H1 (cell line): ENCODE measurements around the gene MBD5. TPM values are rescaled to one million over a fixed set of nuclear protein-coding genes. Genes with fewer than 3 reads are reported as not detected.

Experiments
- CTCF ChIA-PET: fragments of 300-600 bp; sonication (Branson Sonifier 250); formaldehyde crosslinking; loops from one replicate; lab custom pipeline; 2021; ENCODE audit not compliant: partially characterized antibody; lab: Charles Lee
- POLR2A ChIA-PET: fragments of 300-600 bp; sonication (Branson Sonifier 250); formaldehyde crosslinking; loops from one replicate; lab custom pipeline; 2021; ENCODE audit warnings: inconsistent platforms; ENCODE audit not compliant: partially characterized antibody; lab: Charles Lee
- DNase-seq, 2 experiments: peaks; one replicate each; pipeline versions ENCODE4 v3.0.0 to v3.0.0-alpha.2; 2010 to 2022; ENCODE audit warnings: low spot score in 2 of 2, low read depth in 1 of 2, mixed read lengths in 1 of 2
- FAIRE-seq: peaks from 2 replicates; lab custom pipeline; 2011; peaks lifted over from hg19 to GRCh38; lab: Jason Lieb, UNC
- H2AFZ ChIP-seq: 2 replicates; pipeline ENCODE4 v1.8.1; 2012; ENCODE audit warnings: low read length, inconsistent platforms
- H2AK5ac ChIP-seq: 2 replicates; pipeline ENCODE4 v1.6.1; 2013; ENCODE audit warnings: low read depth, low read length
- H2BK120ac ChIP-seq: replicated peaks from 2 replicates; pipeline ENCODE3; 2013; ENCODE audit warnings: low read depth, low read length, inconsistent platforms
- H2BK12ac ChIP-seq: 2 replicates; pipeline ENCODE4 v1.6.1; 2013; ENCODE audit warnings: low read depth, low read length
- H2BK15ac ChIP-seq: 2 replicates; pipeline ENCODE4 v1.6.1; 2013; ENCODE audit warnings: low read length
- H2BK20ac ChIP-seq: 2 replicates; pipeline ENCODE4 v1.6.1; 2013; ENCODE audit warnings: low read length
- H2BK5ac ChIP-seq: 2 replicates; pipeline ENCODE4 v1.6.1; 2013; ENCODE audit warnings: low read depth, low read length
- H3K14ac ChIP-seq: 2 replicates; pipeline ENCODE4 v1.6.1; 2013; ENCODE audit warnings: inconsistent platforms; ENCODE audit not compliant: insufficient read length
- H3K18ac ChIP-seq: 2 replicates; pipeline ENCODE4 v1.6.1; 2013; ENCODE audit warnings: low read length; ENCODE audit errors: extremely low read depth
- H3K23ac ChIP-seq: 2 replicates; pipeline ENCODE4 v1.6.1; 2013; ENCODE audit warnings: inconsistent platforms; ENCODE audit not compliant: insufficient read length
- H3K23me2 ChIP-seq: 2 replicates; pipeline ENCODE4 v1.6.1; 2013; ENCODE audit warnings: low read depth, low read length
- H3K27ac ChIP-seq: 2 replicates; pipeline ENCODE4 v1.6.1; 2011; ENCODE audit warnings: low read depth, low read length, inconsistent platforms
- H3K27me3 ChIP-seq, 4 experiments: replicated peaks in 1 of 4; 1 replicate in 1 of 4; 2 replicates in 3 of 4; pipeline versions ENCODE4 v1.6.1 to v1.8.1; 2011 to 2013; ENCODE audit warnings: low read length in 3 of 4, mild to moderate bottlenecking in 3 of 4, inconsistent platforms in 2 of 4, mixed read lengths in 2 of 4, moderate library complexity in 1 of 4; ENCODE audit not compliant: control insufficient read depth in 3 of 4, insufficient read depth in 3 of 4; ENCODE audit errors: extremely low read depth in 1 of 4
- H3K36me3 ChIP-seq, 4 experiments: 2 replicates each; pipeline versions ENCODE4 v1.6.1 to v1.8.1; 2011 to 2013; ENCODE audit warnings: mild to moderate bottlenecking in 4 of 4, low read length in 3 of 4, moderate library complexity in 2 of 4, control low read depth in 1 of 4, inconsistent platforms in 1 of 4; ENCODE audit not compliant: insufficient read depth in 4 of 4, control insufficient read depth in 2 of 4
- H3K4ac ChIP-seq: replicated peaks from 2 replicates; pipeline ENCODE3; 2013; ENCODE audit warnings: low read length, low read depth, mixed read lengths, inconsistent platforms; ENCODE audit not compliant: insufficient read length
- H3K4me1 ChIP-seq, 4 experiments: replicated peaks in 1 of 4; 1 replicate in 1 of 4; 2 replicates in 3 of 4; pipeline versions ENCODE4 v1.6.1 to v1.8.1; 2011 to 2013; ENCODE audit warnings: low read length in 3 of 4, inconsistent platforms in 2 of 4, mixed read lengths in 1 of 4; ENCODE audit not compliant: insufficient read depth in 4 of 4, control insufficient read depth in 3 of 4
- H3K4me2 ChIP-seq, 2 experiments: 2 replicates each; pipeline versions ENCODE4 v1.6.1 to v1.8.1; 2011 to 2013; ENCODE audit warnings: low read depth in 2 of 2, low read length in 2 of 2, control low read depth in 1 of 2, inconsistent platforms in 1 of 2, mild to moderate bottlenecking in 1 of 2; ENCODE audit not compliant: insufficient read depth in 1 of 2
- H3K4me3 ChIP-seq, 4 experiments: fragments of 200-600, 300-600 bp in 1 of 4; sonication (generic), shearing (Covaris generic), sonication (Bioruptor Twin) in 1 of 4; 2 replicates each; pipeline versions ENCODE4 v1.5.1 to v1.8.1; 2011 to 2016; ENCODE audit warnings: low read length in 4 of 4, low read depth in 3 of 4, control low read depth in 2 of 4, inconsistent platforms in 2 of 4, mild to moderate bottlenecking in 2 of 4, mixed read lengths in 1 of 4, moderate library complexity in 1 of 4; ENCODE audit not compliant: insufficient read depth in 2 of 4; ENCODE audit errors: extremely low read depth in 1 of 4
- H3K56ac ChIP-seq: replicated peaks from 2 replicates; pipeline ENCODE3; 2013; ENCODE audit warnings: low read depth, mild to moderate bottlenecking, mixed read lengths, low read length, inconsistent platforms; ENCODE audit not compliant: insufficient read length
- H3K79me1 ChIP-seq: 2 replicates; pipeline ENCODE4 v1.6.1; 2013; ENCODE audit warnings: low read depth, low read length, control low read depth
- H3K79me2 ChIP-seq, 2 experiments: 2 replicates each; pipeline versions ENCODE4 v1.6.1 to v1.8.1; 2012 to 2013; ENCODE audit warnings: low read length in 2 of 2, mild to moderate bottlenecking in 2 of 2, inconsistent platforms in 1 of 2; ENCODE audit not compliant: insufficient read depth in 2 of 2, control insufficient read depth in 1 of 2
- H3K9ac ChIP-seq, 4 experiments: replicated peaks in 1 of 4; 1 replicate in 1 of 4; 2 replicates in 3 of 4; pipeline versions ENCODE4 v1.6.1 to v1.8.1; 2011 to 2013; ENCODE audit warnings: low read depth in 3 of 4, low read length in 3 of 4, control low read depth in 2 of 4, mild to moderate bottlenecking in 2 of 4, moderate library complexity in 2 of 4, inconsistent platforms in 1 of 4; ENCODE audit errors: extremely low read depth in 1 of 4
- H3K9me3 ChIP-seq, 2 experiments: 2 replicates each; pipeline versions ENCODE4 v1.6.1 to v1.8.1; 2012 to 2013; ENCODE audit warnings: mild to moderate bottlenecking in 2 of 2, moderate library complexity in 2 of 2, control low read depth in 1 of 2, inconsistent platforms in 1 of 2, low read depth in 1 of 2, low read length in 1 of 2, mixed read lengths in 1 of 2; ENCODE audit not compliant: insufficient read depth in 2 of 2
- H4K20me1 ChIP-seq, 2 experiments: replicated peaks in 1 of 2; 2 replicates each; pipeline versions ENCODE3 to v1.8.1; 2011 to 2013; ENCODE audit warnings: inconsistent platforms in 2 of 2, low read length in 2 of 2, mild to moderate bottlenecking in 1 of 2; ENCODE audit not compliant: insufficient read depth in 2 of 2, control insufficient read depth in 1 of 2
- H4K5ac ChIP-seq: 2 replicates; pipeline ENCODE4 v1.6.1; 2013; ENCODE audit warnings: low read length, low read depth, mixed read lengths, inconsistent platforms; ENCODE audit not compliant: insufficient read length
- H4K8ac ChIP-seq: 2 replicates; pipeline ENCODE4 v1.8.0; 2013; ENCODE audit warnings: mild to moderate bottlenecking, moderate library complexity, low read length, inconsistent platforms; ENCODE audit not compliant: insufficient read depth; ENCODE audit errors: extremely low read depth
- H4K91ac ChIP-seq: replicated peaks from 2 replicates; pipeline ENCODE3; 2013; ENCODE audit warnings: low read length, mixed read lengths, inconsistent platforms; ENCODE audit not compliant: insufficient read length
- CTBP2 ChIP-seq: IDR thresholded peaks from 2 replicates; pipeline ENCODE4 v1.7.0; 2011; ENCODE audit warnings: borderline replicate concordance, mild to moderate bottlenecking, moderate library complexity, mixed read lengths, low read length; ENCODE audit not compliant: insufficient read depth, insufficient read length
- WGBS, 2 experiments: shearing (Covaris generic) in 1 of 2; methylation state at CpG; one replicate each; pipeline versions ENCODE4 v1.1.6 to v1.1.7; 2013 to 2015; ENCODE audit warnings: low lambda C conversion rate in 2 of 2, mixed read lengths in 2 of 2, inconsistent platforms in 1 of 2, low coverage in 1 of 2, missing lambda C conversion rate in 1 of 2; ENCODE audit not compliant: insufficient replicate concordance in 2 of 2, insufficient coverage in 1 of 2, insufficient read length in 1 of 2; ENCODE audit errors: extremely low coverage in 1 of 2, missing lambda C conversion rate in 1 of 2; 5-methylcytosine and 5-hydroxymethylcytosine counted together
- polyA plus RNA-seq, 7 experiments: library from polyadenylated mRNA; depleted of rRNA in 3 of 7; stranded (reverse) in 5 of 7; unstranded in 2 of 7; fragments of >200 nt in 5 of 7; fragments of 200-250 nt in 2 of 7; gene quantifications; 1 replicate in 5 of 7; 2 replicates in 1 of 7; 4 replicates in 1 of 7; pipeline versions ENCODE4 v1.2.1 to v1.2.3, GENCODE V29; 2011 to 2013; ENCODE audit warnings: missing spikeins in 2 of 7, mixed read lengths in 2 of 7
- total RNA-seq: library from RNA; stranded (reverse); fragmentation: NEBNext Ultra II Directional; extraction: Animal tissue kit (Norgen Biotek cat#: 25700); gene quantifications from 2 replicates; pipeline ENCODE4 v1.2.1, GENCODE V29; 2021

Gene MBD5
- total and polyA plus RNA-seq, 2 of the 8 experiments (the other 6 are each of a cell fraction or from before 2014, with no cell fraction given), result 9.7 to 29.4 TPM

DNA sequence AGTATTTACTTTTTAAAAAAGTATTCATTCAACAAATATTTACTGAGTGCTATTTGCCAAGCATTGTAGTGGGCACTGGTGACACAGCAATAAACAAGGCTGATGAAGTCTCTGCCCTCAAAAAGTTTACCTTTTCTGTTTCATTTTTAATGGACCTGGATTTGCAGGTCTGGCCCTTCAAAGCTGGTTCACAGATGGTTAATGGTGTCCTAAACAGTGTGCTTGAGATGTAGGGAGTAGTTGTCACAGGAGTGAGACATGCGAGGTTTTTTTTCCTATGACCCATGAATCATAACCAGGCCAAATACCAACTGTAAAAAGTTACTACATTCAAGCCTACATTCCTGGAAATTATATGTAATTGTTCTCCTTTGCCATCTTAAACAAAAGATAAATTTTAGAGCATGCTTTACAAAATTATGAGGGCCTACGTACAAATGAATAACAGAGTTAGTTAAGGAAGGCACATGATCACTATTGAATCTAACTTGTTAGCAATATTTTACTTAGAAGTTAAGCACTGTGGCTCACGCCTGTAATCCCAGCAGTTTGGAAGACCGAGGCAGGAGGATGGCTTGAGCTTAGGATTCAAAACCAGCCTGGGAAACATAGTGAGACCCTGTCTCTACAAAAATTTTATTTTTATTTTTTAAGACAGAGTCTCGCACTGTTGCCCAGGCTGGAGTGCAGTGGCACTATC is 223.9 kb downstream of the MBD5 start:
- H2BK5ac ChIP-seq, result no peak overlapping the region
- H3K23me2 ChIP-seq, result no peaks in the 10 kb centered on the region
- no peaks in the 10 kb centered on the region for H3K79me2 ChIP-seq
- no peak for TF ChIP-seq CTBP2
- H3K27me3 ChIP-seq, result peaks cover 0 to 2% (median 0%) of the 10 kb centered on the region in 4 experiments; a peak in 1 of 7 replicates
- no peak overlapping the region for H3K56ac ChIP-seq
- 87% methylated on average over 5 of the region's 5 CpGs; no CpG with 5 or more reads in 1 of the 2 experiments for WGBS, 2 experiments
- H2BK15ac ChIP-seq, result no peak overlapping the region
- H3K14ac ChIP-seq, result no peak overlapping the region
- no peak for FAIRE-seq
- no peaks in the 10 kb centered on the region; a peak in 1 of 8 replicates for H3K36me3 ChIP-seq
- H3K79me1 ChIP-seq, result no peaks in the 10 kb centered on the region
- no peaks in the 10 kb centered on the region for H3K9me3 ChIP-seq
- no peak overlapping the region; the same call in 1 of the 2 replicates for H3K18ac ChIP-seq
- H4K91ac ChIP-seq, result no peak overlapping the region
- no peak overlapping the region for H4K5ac ChIP-seq
- no peak overlapping the region for H2BK12ac ChIP-seq
- no peak overlapping the region for H3K9ac ChIP-seq
- H2BK20ac ChIP-seq, result no peak overlapping the region
- H4K20me1 ChIP-seq, result no peaks in the 10 kb centered on the region
- H2BK120ac ChIP-seq, result no peak overlapping the region
- H3K23ac ChIP-seq, result no peak overlapping the region
- H3K4me1 ChIP-seq, result no peaks in the 10 kb centered on the region
- H3K27ac ChIP-seq, result no peak overlapping the region
- no peak for DNase-seq
- POLR2A ChIA-PET, result no interaction called here
- no peak overlapping the region for H2AK5ac ChIP-seq
- H2AFZ ChIP-seq, result no peak overlapping the region
- H3K4ac ChIP-seq, result no peak overlapping the region
- no peak overlapping the region for H3K4me2 ChIP-seq
- CTCF ChIA-PET, result interaction anchor here (0.6 to 0.9 kb wide), 2 partner anchors 13 to 149 kb away, joined by 3 read pairs; no protein-coding TSS in a partner anchor
- no peak overlapping the region for H3K4me3 ChIP-seq
- H4K8ac ChIP-seq, result no peak overlapping the region
